LoVo (cell line): ENCODE results near the gene INS.
"Not testable (repeated sequence)": the region's sequence is repeated elsewhere in the genome, so short reads cannot be mapped to it uniquely, and the experiment has no call there.

Experiments used
- DNase-seq: peaks from one replicate; pipeline ENCODE4 v3.0.0-alpha.2; 2016; ENCODE audit warnings: low spot score

Gene INS

DNA sequence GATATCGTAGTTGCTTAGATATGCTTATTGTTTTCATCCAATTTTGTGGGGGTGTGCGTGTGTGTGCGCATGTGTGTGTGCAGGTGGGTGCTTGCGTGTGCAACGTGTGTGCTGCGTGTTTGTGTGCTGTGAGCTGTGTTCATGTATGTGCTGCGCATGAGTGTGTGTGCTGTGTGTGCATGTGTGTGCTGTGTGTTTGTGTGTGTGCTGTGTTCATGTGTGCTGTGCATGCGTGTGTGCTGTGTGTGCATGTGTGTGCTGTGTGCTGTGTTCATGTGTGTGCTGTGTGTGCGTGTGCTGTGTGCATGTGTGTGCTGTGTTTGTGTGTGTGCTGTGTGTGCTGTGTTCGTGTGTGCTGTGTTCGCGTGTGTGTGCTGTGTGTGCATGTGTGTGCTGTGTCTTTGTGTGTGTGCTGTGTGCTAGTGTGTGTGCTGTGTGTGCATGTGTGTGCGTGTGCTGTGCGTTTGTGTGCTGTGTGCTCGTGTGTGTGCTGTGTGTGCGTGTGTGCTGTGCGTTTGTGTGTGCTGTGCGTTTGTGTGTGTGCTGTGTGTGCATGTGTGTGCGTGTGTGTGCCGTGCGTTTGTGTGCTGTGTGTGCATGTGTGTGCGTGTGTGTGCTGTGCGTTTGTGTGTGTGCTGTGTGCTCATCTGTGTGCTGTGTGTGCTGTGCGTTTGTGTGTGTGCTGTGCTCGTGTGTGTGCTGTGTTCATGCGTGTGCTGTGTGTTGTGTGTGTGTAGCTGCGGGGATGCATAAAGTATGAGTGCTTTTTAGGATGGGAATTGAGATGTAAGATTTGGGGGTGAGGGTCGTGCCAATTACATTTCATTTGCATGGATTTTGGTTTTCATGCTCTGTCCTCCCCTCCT, 29.4 kb downstream of the INS start:
- DNase-seq = no peak

DNA sequence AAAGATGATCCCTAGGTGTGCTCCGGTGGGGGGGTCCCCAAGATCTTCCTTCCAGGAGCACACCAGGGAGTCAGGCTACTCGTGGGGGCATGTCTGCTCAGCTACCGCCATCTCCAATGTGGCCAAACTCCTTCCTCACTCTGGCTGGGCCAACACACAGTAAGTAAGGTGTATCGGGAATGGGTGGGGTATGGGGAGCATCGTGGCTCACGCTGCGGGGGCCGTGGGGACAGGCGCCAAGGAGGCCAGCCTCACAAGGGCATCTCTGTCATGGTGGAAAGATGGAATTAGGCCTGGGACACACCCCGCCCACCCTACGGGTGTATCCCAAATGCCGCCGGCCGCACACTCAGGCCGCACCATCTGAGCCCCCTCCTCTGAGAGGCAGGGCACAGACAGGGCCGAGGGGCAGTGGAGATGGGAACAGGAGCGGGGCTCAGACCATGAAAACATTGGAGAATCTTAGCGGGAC, 30.1 kb downstream of the INS start:
- no peak for DNase-seq

GRCh38 chr11:2129699-2130366, 31.2 kb downstream of the INS start:
- DNase-seq = no peak

DNA sequence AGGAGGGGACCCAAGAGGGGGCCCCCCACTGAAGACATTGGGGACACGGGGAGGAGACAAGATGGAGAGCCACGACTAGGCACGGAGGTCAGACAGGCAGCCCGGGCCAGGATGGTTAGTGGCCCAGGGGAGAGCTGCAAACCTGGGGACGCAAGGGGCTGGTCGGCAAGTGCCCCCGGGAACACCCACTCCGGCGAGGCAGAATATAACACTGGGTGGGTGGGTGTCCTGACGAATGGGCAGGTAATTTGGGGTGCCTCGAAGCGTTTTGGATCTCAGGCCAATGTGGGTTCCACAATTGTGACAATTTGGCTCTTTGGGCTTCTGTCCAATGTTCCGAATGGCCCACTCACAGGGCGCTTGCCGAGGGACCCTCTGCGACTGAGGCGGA, 31.7 kb downstream of the INS start:
- DNase-seq = no peak

DNA sequence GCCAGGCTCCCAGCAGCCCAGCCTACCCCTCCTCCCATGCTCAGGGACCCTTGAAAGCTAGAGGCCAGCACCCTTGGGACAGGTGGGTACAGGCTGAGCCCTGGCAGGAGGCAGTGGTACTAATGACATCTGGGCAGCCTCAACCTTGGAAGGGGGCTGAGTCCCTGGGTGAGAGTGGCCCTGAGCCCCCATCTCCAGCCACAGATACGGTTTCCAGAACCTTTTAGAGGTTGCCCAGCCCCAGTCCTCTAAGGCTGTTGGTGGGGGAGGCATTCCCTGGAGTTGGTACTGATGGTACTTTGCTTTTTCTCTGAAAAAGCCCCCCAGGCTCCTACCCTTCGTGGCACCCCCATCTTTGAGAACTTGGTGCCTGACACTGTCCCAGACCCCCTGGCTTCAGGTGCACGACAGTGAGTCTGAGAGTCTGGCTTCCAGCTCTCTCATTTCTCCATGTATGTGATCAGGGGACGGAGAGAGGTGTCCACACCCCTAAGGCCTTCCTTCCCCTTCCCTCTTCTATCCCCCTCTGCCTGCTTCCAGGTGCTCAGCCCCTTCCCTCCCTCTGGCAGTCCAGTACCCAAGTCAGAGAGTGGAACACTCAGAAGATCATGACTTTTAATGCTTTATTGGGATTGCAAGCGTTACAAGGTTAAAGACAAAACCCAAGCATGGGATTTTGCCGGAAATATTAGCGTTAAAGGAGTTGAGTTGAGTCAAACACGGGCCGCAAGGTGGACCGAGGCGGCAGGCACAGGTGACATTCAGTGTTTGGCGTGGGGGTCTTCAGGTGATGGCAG, 32.3 kb downstream of the INS start:
- DNase-seq = no peak

DNA sequence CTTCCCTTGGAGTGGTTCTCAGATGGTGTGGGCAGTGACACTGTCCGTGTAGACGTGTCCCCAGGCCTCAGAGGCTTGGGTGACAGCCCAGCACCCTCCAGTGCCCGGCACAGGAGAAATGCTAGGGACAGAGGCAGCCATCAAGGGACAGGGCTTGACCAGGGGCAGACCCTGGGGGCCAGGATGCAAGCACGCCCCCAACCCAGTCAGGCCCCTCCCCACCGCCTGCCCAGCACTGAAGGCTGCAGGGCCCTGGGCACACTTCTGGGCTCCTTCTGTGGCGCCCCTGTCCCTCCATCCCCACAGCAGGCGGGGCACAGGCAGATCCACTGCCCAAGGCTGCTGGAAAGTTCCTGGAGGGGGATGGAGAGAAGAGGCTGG, 32.9 kb downstream of the INS start:
- no peak for DNase-seq

DNA sequence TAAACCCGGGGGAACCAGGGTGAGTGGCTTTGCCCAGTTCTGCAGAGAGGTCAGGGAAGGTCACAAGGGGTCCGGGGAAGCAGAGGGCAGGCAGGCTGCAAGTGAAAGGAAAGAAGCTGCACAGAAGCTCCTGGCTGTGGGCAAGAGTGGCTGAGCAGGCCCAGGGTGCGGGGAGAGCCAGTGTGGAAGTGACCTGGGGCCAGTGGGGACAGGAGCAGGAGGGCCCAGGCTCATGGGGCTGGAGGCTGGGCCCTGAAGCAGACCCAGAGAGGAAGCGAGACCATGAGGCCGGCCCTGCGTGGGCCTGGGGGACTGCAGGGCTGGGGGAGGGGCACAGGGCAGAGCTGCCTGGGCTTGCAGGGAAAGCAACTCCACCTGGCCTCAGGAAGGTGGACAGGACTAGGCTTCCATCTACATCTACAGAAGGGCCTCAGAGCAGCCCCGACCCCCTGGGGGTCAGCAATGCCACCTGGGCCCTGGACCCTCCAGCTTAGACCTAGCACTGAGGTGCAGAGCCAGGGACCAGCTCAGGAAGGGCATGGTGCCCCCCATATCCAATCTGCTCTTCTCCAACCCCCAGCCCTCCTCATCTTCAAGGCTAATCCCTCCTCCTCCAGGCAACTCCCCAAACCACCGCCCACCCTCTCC, 33.4 kb downstream of the INS start:
- DNase-seq = no peak

GRCh38 chr11:2126520-2127085, 34.4 kb downstream of the INS start:
- DNase-seq = no peak

DNA sequence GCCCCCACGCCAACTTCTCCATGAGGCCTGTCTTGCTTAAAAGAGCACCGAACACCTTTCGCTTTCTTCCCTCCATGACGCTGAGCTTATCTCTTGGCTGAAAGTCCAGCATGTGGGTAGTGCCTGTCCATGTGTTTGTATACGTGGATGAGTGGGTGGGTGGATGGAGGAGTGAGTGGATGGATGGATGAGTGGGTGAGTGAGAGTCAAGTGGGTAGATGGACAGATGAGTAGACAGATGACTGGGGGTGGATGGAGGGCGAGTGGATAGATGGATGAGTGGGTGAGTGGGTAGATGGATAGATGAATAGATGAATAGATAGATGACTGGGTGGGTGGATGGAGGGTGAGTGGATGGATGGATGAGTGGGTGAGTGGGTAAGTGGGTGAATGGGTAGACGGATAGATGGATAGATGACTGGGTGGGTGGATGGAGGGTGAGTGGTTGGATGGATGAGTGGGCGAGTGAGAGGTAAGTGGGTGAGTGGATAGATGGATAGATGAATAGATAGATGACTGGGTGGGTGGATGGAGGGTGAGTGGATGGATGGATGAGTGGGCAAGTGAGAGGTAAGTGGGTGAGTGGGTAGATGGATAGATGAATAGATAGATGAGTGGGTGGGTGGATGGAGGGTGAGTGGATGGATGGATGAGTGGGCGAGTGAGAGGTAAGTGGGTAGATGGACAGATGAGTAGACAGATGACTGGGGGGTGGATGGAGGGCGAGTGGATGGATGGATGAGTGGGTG, 36.1 kb downstream of the INS start:
- not testable (repeated sequence) for DNase-seq

GRCh38 chr11:2123628-2123960, 37.4 kb downstream of the INS start:
- no peak for DNase-seq

DNA sequence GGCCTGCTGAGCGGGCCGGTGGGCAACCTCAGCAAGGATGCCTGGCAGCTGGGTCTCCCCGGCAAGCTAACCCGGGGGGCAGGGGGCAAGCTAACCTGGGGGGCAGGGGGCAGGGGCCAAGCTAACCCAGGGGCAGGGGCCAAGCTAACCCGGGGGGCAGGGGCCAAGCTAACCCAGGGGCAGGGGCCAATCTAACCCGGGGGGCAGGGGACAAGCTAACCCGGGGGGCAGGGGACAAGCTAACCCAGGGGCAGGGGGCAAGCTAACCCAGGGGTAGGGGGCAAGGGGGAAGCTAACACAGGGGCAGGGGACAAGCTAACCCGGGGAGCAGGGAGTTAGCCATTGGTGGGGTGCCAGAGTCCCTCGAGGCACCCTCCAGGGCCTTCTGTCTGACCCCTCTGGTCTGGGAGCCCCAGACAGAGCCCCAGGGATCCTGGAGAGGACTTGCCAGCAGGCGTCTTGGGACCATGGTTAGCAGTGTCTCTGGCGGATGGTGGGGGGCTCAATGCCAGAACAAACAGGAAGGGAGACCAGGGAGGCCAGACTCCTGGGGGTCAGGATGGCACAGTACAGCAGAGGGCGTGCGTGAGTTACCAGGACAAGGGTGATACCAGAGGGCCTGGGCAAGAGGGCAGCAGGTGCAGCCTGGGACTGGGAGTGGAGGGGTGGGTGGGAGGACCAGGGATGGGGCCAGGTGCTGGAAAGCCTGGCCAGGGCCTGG, 37.9 kb downstream of the INS start:
- DNase-seq = no peak

DNA sequence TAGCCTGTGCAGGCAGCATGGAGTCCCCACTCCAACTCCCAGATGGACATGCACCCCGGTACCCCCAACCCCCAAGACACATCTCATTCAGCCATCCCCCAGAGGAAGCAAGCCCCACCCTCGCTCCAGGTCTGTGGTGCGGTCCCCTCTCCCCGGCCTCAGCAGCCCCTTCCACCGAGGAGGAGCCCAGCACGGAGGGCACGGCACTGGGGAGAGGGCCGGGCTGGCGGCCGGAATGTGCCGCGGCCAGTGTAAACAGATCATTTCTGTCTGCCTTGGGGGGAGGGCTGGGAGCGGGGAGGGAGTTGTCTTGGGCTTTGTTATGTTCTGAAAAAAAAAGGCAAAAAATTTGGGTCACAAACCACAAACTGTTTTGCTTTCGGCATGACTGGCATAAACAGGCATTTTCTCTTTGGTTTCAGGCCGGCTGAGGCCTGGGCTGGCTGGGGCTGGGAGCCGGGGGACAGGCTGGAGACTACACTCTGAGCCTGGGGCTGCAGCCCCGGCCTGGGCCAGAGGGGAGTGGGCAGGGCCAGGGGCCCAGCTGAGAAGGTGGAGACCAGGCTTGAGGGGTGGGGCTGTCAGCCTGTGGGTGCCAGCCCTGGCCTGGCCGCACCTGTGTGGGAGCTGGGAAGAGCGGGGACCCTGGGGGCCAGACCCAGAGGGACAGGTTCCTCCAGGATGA, 38.6 kb downstream of the INS start:
- no peak for DNase-seq

DNA sequence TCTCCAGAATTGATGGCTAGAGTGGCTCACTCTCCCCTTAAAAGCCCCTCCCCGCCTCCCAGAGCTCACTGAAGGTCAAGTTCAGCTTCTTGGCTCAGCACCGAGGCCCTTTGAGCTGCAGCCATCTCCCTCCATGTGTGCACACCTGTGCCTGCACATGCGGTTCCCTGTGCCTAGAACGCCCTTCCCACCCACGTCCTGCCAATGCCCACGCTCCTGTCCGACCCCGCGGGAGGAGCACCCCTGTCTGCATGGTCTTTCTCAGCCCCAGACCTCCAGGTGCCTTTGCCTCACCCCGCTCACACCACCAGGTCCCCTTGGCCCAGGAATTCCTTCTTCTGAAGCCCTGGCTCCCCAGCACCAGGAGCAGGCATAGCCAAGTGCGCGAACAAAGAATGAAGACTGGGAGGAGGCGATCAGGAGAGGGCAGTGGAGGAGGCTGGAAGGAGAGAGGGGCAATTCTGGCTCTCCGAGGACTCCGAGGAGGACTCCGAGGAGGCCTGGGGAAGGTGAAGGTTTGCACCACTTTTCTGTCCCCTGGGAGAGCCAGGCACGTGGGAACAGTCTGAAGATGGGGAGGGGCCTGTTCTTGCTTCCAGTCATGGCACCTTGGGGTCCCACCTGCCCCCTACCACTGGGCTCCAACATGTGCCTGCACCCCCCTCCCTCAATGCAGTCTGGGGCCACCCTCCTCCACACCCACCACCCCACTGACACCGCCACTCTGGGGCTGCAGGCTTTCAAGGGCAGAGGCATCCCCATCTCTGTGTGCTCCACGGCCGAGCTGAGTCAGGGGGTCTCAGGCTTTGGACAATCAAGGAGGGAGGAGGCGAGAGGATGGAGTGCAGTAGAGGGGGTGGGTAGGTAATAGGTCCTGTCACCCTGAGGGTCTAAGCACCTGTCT, 39.5 kb downstream of the INS start:
- no peak for DNase-seq

GRCh38 chr11:2120359-2121100, 40.5 kb downstream of the INS start:
- no peak for DNase-seq

- DNase-seq = no peak
Observed at GRCh38 chr11:2118677-2119076, 42.3 kb downstream of the INS start.

- DNase-seq = no peak
Observed at GRCh38 chr11:2116680-2117079, 44.3 kb downstream of the INS start.

DNA sequence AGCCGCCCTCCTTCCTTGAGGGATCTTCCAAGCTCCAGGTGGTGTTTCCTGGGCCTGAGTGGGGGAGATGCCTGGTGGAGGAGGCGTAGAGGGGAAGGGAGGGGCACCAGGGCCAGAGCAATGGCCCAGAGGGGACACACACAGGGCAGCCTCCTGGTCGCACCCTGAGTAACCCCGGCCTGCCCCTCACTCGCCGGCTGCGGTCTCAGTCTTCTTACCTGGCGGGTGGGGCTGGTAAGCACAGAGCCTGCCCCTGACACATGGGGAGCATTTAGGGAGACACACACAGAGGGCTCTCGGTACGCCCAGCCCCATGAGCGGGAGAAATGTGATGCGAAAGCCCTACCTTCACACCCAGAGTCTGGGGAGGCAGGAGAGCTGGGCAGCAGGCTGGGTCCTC, 45.7 kb downstream of the INS start:
- DNase-seq = no peak
